ENCODE measurements around the gene COMMD6.

Gene COMMD6

DNA sequence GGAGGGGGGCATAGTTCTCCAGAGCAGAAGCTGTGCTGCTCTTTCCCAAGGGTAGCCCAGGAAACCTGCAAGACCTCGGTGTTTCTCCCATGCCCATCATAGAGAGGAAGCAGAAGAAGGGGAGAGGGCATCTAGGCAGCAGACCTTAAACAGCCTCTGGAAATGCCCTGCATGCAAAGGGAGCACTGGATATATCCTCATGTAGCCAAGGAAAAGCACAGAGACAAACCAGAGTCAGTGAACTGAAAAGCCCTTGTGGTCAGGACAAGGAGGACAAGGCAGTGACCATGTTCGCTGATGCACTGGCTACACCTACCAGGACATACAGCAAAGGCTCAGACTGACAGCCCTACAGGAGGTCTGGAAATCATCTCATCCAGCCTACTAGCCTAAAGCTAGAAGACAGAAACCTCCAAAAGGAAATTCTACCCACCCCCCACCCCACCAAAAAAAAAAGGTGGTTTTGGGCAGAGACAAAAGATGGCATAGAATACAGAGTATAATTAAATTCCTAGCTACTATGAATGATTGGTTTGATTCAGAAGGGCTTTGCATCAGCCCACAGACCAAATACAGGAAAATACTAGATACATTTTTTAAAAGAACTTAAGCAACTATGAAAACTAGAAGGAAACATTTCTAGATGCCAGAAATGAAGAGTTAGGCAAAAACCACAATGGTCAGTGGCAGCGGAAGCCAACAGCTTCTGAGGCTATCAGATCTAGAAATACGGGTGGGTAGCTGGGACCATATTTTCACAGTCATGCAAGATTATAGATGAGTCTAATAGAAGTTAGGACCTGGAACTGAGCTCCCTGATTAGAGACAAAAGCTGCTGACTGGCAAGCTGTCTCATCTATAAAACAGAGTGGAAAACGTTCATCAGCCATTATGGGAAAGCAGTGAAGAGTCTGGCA is 51.2 kb downstream of the COMMD6 start:
- DNase-seq (ENCODE audit: insufficient read length, low spot score) = no peak
- FAIRE-seq = no peak

DNA sequence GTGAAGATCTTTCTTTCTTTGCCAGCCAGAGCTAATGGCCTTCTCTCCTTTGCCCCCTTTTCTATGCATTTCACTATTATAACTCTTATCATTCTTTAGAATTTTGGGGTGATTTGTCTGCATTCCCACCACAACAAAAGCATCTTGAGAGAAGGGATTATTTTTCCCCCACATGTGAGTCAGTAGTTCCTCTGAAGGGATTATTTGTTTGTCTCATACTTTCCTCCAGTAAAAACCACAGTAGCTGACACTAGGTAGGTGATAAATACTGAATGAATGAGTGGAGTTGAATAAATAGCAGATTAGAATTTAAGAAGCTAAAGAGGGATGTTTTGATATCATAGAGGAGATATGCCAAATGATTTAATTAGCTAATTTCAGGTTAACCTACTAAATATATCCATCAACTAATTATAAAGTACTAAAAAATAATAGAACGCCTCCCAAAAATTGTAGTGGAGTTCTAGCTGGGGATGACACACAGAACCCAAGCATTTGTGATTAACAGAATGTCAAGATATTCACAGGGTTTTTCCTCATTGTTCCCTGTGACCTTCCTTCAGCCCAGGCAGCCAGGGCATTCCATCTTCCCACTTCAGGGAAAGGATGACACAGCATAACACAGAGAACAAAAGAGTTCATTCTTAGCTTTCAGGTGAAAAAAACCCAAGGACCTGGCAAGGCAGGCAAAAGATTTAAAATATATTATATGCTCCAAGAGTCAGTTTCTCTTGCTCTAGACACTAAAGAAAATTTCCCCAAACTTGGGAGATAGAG is 52.2 kb downstream of the COMMD6 start:
- FAIRE-seq = no peak
- no peak for DNase-seq (ENCODE audit: insufficient read length, low spot score)

DNA sequence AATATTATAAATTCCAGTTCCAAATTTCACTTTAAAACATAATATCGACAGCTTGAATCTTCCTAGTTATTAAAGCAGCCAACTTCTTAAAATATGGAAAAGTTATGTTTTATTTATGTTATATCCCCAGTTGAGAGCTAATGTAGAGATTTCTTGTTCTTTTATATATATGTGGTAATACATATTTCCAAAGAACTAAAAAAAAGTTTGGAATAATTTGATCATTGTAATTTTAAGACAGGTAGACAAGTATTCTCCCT is 54.9 kb downstream of the COMMD6 start:
- FAIRE-seq = no peak
- DNase-seq (ENCODE audit: insufficient read length, low spot score) = no peak

DNA sequence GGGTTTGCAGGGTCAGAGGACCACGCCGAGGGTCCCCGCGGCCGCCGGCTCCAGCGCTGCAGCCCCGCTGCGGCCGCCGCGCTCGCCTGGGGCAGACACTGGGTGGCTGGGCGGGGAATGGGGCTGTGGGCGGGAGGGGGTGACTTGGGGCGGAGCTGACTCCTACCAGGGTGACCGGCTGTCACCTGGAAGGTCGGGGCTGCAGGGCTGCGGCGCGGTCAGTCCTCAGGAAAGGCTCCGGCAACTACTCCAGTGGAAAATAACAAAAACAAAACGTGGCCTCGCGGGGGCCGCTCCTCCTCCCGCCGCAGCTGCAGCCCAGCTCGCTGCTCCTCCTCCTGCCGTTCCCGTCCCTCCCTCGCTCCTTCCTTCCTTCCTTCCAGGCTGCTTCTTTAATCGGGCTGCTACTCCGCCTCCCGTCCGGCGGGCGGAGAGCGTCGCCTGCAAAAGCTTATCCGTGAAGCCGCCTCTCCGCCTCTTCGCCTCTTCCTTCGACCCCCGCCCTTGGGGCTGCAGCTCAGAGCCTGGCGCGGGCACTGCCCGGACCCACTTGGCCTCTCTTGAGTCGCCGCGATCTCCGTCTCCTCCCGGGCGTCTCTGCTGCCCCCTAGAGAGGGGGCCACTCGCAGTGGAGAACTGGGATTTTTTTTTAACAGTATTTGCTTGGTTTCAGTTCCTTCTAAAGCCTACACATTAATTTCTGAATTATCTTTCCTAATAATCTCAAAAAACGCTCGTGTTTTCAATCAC is 55.4 kb downstream of the COMMD6 start, which contains the start of gene TBC1D4:
TSS of gene TBC1D4 (minus strand) at position 100 of the 750 bp plus-strand sequence. CDS start 402 bp downstream, outside the sequence.
- FAIRE-seq (no peak), DNase-seq (ENCODE audit: insufficient read length, low spot score) (peak; percentile 60)

DNA sequence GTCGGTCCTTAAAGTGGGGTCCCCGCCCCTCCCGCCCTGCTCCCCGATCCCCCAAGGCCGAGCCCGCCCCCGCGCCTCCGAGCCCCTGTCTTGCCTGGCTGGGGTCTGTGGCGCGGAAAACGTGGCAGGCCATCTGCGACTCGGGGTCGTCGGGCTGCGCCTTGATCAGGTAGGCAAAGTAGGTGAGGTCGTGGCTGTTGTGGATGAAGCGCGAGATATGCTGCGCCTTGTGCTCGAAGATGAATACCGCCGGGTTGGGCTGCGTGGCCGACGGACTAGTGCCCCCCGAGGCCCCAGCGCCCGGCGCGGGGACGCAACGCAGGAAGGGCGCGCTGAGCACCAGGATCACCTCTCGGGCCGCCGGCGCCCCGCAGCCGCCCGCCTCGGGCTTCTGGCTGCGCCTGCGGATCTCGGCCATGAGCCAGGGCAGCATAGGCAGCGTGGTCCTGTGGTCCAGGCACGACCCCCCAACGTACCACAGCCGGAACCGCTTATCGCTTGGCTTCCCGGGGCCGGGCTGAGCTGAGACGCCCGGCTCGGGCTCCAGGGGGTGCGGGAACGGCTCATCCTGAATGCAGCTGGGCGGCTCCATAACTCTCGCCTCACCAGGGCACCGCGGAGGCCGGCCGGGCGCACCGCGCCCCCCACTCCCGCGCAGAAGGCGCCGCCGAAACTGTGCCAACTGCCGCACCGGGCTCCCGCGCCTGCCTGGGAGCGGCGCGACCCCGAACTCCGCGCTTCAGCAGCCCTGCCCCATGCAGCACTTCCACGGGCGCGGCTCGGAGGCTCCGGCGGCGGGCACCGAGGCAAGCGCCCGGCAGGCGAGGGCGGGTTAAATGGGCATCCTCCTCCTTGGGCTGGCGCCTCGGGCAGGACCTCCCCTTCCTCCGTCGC is 56.2 kb downstream of the COMMD6 start:
- DNase-seq (ENCODE audit: insufficient read length, low spot score) (no peak), FAIRE-seq (no peak)

DNA sequence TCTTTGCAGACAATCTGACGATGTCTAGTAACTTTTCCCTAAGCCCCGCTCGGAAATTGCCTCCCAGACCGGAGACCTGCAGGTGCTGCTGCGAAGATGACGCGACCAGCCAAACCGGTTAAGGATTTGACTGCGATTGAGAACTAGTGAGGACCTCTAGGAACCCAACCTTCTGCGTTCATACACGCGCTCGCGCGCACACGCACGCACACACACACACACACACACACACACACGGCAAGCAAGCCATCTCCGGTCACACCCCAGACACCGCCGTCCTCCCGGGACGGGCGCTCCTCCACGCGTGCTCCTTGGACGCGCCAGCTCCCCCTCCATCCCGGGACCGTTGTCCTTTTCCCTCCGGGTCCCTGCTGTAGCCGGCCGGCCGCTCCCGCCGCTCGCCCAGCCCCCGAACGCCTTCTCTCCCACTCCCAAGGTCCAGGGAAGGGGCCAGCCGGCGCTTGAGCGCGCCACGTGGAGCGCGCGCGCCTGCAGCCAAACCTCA is 56.9 kb downstream of the COMMD6 start:
- FAIRE-seq (no peak), DNase-seq (ENCODE audit: insufficient read length, low spot score) (no peak)

DNA sequence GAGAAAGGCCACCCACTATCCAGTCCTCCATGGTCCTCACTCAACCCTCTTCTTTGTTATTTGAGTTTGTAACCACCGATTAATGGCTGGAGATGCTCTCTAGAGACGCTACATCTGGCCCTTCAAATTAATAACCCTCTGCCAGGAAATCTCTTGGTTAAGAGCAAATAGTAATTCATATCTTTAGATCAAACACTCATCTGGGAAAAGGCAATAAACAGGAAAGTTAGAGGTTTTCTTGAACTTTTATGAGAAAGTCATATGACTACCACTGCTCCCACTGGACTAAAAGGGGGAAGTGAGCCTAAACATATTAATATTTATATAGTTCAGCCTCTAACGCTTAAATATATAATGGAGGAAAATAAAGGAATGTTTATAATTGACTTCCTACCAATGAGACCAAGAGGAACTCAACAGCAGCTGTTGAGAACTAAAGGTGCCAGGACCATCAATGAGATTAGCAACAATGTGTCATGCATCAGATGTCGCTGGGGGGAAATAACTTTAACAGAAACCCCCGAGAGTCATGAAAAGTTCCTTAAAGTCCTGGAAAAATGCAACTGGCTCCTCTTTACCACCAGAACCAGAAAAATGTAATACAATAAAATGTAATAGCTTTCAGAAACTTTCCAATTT is 58.4 kb downstream of the COMMD6 start:
- no peak for FAIRE-seq
- DNase-seq (ENCODE audit: insufficient read length, low spot score) = no peak

DNA sequence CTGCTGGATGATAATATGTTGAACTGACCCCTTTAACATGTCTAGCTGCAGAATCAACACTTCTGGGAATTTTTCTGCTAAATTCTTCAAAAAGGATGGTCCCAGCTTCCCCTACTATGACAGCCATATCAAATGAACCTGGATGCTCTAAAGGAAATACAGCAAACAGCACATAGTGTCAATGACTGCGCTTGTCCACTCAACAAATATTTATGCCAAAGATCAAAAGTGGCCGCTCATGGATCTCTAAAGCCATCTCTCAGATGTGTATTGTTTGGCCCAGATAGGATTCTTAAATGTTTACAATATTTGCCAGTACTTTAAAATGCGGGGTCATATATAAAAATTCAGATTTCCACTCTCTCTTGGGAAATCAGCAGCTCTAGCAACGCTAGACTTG is 59.0 kb downstream of the COMMD6 start:
- FAIRE-seq (no peak), DNase-seq (ENCODE audit: insufficient read length, low spot score) (no peak)

All from HTR-8/SVneo (cell line).